Brain pericyte (primary cell): ENCODE results near the gene MSI1.

Experiments
- DNase-seq: peaks from one replicate; pipeline ENCODE4 v3.0.0-alpha.2; 2012; ENCODE audit warnings: low read depth, low spot score

Gene MSI1

GRCh38 chr12:120368789-120369602, at the start of gene MSI1:
Gene MSI1, minus strand, starts transcription at chr12:120369164. Its CDS starts 73 bp downstream, at chr12:120369091.
- DNase-seq = no peak

- no peak for DNase-seq
Observed at GRCh38 chr12:120417917-120418580, 49.1 kb upstream of the MSI1 start.

- no peak for DNase-seq
Observed at GRCh38 chr12:120416490-120417216, 47.7 kb upstream of the MSI1 start.

DNA sequence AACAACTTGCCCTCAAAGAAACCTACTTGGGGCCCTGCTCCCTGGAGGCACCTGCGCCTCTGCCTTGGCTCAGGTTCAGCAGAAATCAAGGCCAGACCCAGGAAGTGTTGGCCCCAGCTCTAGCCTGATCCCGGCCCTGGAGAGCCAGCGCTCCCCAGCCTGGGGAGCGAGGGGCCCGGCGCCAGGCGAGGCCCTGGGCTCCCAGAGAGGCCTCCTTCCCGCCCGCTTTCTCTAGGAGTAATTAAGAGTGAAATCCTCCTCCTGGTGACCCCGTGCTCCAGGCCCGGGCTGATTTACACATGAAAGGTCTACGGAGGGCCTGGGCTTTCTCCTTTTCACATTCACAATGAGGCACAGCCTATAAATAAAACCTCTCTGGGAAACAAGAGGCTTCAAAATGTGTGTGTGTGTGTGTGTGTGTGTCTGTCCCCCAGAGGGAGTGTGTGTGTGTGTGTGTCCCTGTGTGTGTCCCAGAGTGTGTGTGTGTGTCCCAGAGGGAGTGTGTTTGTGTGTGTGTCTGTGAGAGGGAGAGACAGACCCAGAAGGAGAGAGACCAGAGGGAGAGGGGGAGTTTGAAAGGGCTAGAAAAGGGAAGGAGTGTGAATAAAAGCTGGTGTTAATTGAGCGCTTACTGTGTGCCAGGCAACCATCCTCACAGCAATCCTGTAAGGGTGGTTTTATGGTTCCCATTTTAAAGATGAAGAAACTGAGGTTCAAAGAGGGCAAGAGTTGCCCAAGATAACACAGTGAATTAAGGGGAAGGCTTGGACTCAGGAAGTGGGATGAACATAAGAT, 45.1 kb upstream of the MSI1 start:
- no peak for DNase-seq

GRCh38 chr12:120412421-120412820, 43.5 kb upstream of the MSI1 start:
- DNase-seq = no peak

DNA sequence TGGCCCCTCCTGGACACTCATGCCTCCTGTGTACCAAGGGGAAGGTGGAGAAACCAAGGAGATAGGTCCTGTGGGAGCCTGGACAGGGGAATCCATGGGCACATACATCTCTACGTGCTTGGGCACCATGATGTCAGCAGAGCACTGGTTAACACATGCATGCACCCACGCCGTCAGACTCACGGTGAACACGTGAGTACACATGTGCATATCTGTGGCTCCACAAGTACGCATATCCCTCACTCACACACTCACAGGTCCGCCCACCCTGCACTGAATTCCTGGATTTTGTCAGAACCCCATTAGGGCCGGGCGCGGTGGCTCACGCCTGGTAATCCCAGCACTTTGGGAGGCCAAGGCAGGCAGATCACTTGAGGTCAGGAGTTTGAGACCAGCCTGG, 39.8 kb upstream of the MSI1 start:
- DNase-seq = no peak

DNA sequence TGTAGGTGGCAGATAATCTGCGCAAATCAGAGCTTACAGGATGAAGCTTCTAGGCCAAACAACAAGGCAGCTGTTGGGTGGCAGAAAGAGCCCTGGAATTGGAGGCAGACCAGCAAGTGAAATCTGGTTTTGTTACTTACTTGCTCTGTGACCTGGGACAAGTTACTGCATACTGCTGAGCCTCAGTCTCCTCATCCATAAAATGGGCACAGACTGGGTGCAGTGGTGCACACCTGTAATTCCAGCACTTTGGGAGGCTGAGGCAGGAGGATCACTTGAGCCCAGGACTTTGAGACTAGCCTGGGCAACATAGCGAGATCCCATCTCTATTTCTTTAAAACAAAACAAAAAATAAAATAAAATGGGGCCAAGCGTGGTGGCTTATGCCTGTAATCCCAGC, 37.6 kb upstream of the MSI1 start:
- DNase-seq = no peak

- no peak for DNase-seq
Observed at GRCh38 chr12:120406069-120406468, 37.1 kb upstream of the MSI1 start.

GRCh38 chr12:120404271-120404670, 35.3 kb upstream of the MSI1 start:
- DNase-seq = no peak

GRCh38 chr12:120403869-120404268, 34.9 kb upstream of the MSI1 start:
- no peak for DNase-seq

GRCh38 chr12:120402217-120402616, 33.3 kb upstream of the MSI1 start:
- no peak for DNase-seq

DNA sequence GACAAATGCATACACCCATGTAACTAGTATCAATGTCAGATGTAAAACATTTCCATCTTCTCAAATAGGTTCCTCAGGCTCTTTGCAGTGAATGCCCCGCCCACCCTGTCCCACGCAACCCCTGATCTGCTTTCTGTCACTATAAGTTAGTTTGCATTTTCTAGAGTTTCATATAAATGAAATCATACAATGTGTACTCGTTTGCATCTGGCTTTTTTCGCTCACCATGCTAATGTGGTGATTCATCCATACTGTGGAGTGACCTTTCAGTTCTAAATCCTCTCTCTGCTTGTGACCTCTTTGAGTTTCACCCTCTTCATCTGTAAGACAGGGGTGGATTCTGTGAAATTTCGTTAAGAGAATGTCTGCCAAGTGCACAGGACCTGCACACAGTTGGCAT, 30.6 kb upstream of the MSI1 start:
- DNase-seq = no peak

GRCh38 chr12:120397824-120398540, 29.0 kb upstream of the MSI1 start:
- DNase-seq = no peak

- no peak for DNase-seq
Observed at GRCh38 chr12:120394483-120395367, 25.8 kb upstream of the MSI1 start.

GRCh38 chr12:120390540-120391120, 21.7 kb upstream of the MSI1 start:
- no peak for DNase-seq

GRCh38 chr12:120388691-120389481, 19.9 kb upstream of the MSI1 start:
- DNase-seq = no peak

- DNase-seq = no peak
Observed at GRCh38 chr12:120381752-120382419, 12.9 kb upstream of the MSI1 start.

DNA sequence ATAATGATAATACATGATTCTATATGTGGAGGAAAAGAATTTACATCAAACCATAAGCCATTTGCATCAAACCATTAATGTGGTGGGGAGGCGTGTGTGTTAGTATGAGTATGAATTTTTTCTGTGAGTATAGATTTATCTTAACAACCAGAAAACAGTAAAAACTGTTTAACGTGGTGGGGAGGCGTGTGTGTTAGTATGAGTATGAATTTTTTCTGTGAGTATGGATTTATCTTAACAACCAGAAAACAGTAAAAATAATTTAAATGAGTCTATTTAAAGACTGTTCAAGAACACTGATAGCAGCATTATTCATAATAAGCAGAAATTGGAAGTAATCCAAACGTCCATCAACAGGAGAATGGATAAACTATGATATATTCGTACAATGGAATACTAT, 9.1 kb upstream of the MSI1 start:
- DNase-seq = no peak
